Heart right ventricle (tissue), 16 donors: ENCODE results near the gene FARP1. TPM values are rescaled to one million over a fixed set of nuclear protein-coding genes. Genes with fewer than 3 reads are reported as not detected.

ENCODE experiments used
- ATAC-seq, 8 donors: fragments of 200-7000 bp; cut with Tn5 transposase; one replicate each; pipeline ENCODE4 v1.9.1; 2020; ENCODE audit warnings: mild to moderate bottlenecking in 8 of 8, moderate library complexity in 8 of 8, moderate number of reproducible peaks in 1 of 8
- DNase-seq, 2 donors: peaks; one replicate each; pipeline ENCODE4 v3.0.0-alpha.2; 2020
- H3K27ac ChIP-seq, 10 donors: fragments of 200-600 bp; sonication (generic) in 2 of 10; one replicate each; pipeline versions ENCODE4 v1.5.0 to v1.8.0; 2020 to 2022; ENCODE audit warnings: mild to moderate bottlenecking in 3 of 10
- H3K27me3 ChIP-seq, 7 donors: fragments of 200-600 bp; one replicate each; pipeline ENCODE4 v1.8.0; 2021 to 2022; ENCODE audit warnings: mild to moderate bottlenecking in 2 of 7
- H3K36me3 ChIP-seq, 9 donors: fragments of 200-600 bp; sonication (generic) in 1 of 9; one replicate each; pipeline versions ENCODE4 v1.5.0 to v1.8.0; 2020 to 2022; ENCODE audit warnings: mild to moderate bottlenecking in 2 of 9
- H3K4me1 ChIP-seq, 9 donors: fragments of 200-600 bp; sonication (generic) in 1 of 9; one replicate each; pipeline versions ENCODE4 v1.5.0 to v1.8.0; 2020 to 2022; ENCODE audit warnings: mild to moderate bottlenecking in 4 of 9
- H3K4me3 ChIP-seq, 10 donors: fragments of 200-600 bp; sonication (generic) in 2 of 10; one replicate each; pipeline versions ENCODE4 v1.5.0 to v1.8.0; 2020 to 2022; ENCODE audit warnings: mild to moderate bottlenecking in 7 of 10, moderate library complexity in 2 of 10
- H3K9me3 ChIP-seq, 11 donors: fragments of 200-600 bp in 10 of 11; sonication (generic) in 2 of 11; one replicate each; pipeline versions ENCODE4 v1.5.0 to v1.8.0; 2013 to 2022; ENCODE audit warnings: mild to moderate bottlenecking in 2 of 11, control low read depth in 1 of 11, moderate library complexity in 1 of 11
- WGBS, 2 donors: extraction: QIAGEN DNeasy Blood & Tissue Kit; methylation state at CpG; one replicate each; pipeline ENCODE4 v1.1.7; 2013; ENCODE audit warnings: inconsistent platforms in 1 of 2; 5-methylcytosine and 5-hydroxymethylcytosine counted together
- intact Hi-C, 10 donors: fragments of 100-400 bp; cut with DNase I; formaldehyde crosslinking; loops; one replicate each; pipeline versions ENCODE4 v1.11.1 to v1.14.2; 2022
- polyA plus RNA-seq, 2 donors: library from polyadenylated mRNA; stranded (reverse); fragments of 200-250 nt; gene quantifications; one replicate each; pipeline ENCODE4 v1.2.3, GENCODE V29; 2013
- total RNA-seq, 10 donors: library from RNA; stranded (reverse); fragmentation: NEBNext Ultra II Directional in 3 of 10; extraction: Animal tissue kit (Norgen Biotek cat#: 25700) in 3 of 10; gene quantifications; one replicate each; pipeline versions ENCODE4 v1.2.1 to v1.2.4, GENCODE V29; 2021 to 2023
- TF ChIP-seq, protein P1 (sequence below), 9 donors: fragments of 200-600 bp; sonication (generic) in 2 of 9; IDR thresholded peaks; one replicate each; pipeline versions ENCODE4 v1.5.0 to v1.8.0; 2021 to 2022; ENCODE audit warnings: antibody characterized with exemption in 9 of 9, mild to moderate bottlenecking in 5 of 9, moderate library complexity in 1 of 9
- donor health status: Arrhythmogenic right ventricular cardiomyopathy.
- donor health status: ischemic (EF 13 %, LVEDD 7.1; RV severe dilation, severe dysfunction).
- donor health status: healthy with polysubstance abuse.
- donor health status: DM: no; HTN: yes; CAD: no.
- donor health status: DM: no; HTN: no; CAD: no.
- donor health status: ischemic (EF 25% LVEDD 6.9; RV normal size, moderate dysfunction).
- donor health status: ischemic (EF 25% LVEDD 5.7; RV mildly dilated, moderate dysfunction).
- donor health status: healthy.
- donor health status: DM: yes; HTN: yes; CAD: no.
- donor health status: Ischemic cardiomyopathy.
- donor health status: ischemic (EF 35%, LVEDD 5.7; RV mildly dilated, moderate dysfunction).
- donor health status: nonischemic (EF 11% LVEDD 7.7; RV severe dilation, severe dysfunction).
- donor health status: DM: yes; HTN: yes; CAD: no.
- donor health status: PGD.
- donor health status: ischemic (EF 29% LVEDD 5.4; RV normal size, mild dysfunction).
- donor health status: nonischemic (EF 23%, LVEDD 6.1; RV moderate dilation, normal function).

Gene FARP1
- total and polyA plus RNA-seq, 12 donors, result 6.9 to 72.9 (median 17.1) TPM

DNA sequence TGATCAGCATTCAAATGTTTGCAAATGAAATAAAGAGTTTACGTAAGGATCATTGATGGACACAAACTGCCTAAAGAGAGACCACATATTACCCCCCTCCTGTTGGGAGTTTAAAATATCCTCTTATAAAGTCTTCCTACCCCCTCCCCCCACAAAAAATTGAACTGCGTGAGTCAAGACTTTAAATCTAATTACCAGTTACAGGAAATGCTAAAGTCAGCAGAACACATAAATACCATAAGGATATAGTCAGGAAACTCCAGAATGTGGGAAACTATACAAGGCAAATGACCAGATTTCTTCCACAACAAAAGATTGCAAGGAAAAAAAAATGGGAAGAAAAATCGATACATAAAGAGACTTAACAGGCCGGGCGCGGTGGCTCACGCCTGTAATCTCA is 44.4 kb upstream of the FARP1 start:
- Histone ChIP-seq H3K4me3 (no peak overlapping the region), H3K36me3 (no peaks in the 10 kb centered on the region), H3K9me3 (no peaks in the 10 kb centered on the region), H3K27ac (no peak overlapping the region), H3K4me1 (no peaks in the 10 kb centered on the region), H3K27me3 (peaks cover 0 to 6% (median 0%) of the 10 kb centered on the region in 7 donors)
- intact Hi-C loops, result no loop called here
- ATAC-seq (no peak), DNase-seq (no peak)
- 80 to 83% methylated on average over 7 of the region's 7 CpGs for WGBS, 2 donors
- TF ChIP-seq, protein P1, sequence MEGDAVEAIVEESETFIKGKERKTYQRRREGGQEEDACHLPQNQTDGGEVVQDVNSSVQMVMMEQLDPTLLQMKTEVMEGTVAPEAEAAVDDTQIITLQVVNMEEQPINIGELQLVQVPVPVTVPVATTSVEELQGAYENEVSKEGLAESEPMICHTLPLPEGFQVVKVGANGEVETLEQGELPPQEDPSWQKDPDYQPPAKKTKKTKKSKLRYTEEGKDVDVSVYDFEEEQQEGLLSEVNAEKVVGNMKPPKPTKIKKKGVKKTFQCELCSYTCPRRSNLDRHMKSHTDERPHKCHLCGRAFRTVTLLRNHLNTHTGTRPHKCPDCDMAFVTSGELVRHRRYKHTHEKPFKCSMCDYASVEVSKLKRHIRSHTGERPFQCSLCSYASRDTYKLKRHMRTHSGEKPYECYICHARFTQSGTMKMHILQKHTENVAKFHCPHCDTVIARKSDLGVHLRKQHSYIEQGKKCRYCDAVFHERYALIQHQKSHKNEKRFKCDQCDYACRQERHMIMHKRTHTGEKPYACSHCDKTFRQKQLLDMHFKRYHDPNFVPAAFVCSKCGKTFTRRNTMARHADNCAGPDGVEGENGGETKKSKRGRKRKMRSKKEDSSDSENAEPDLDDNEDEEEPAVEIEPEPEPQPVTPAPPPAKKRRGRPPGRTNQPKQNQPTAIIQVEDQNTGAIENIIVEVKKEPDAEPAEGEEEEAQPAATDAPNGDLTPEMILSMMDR (IDR thresholded peaks at IDR 0.05), result no peak

DNA sequence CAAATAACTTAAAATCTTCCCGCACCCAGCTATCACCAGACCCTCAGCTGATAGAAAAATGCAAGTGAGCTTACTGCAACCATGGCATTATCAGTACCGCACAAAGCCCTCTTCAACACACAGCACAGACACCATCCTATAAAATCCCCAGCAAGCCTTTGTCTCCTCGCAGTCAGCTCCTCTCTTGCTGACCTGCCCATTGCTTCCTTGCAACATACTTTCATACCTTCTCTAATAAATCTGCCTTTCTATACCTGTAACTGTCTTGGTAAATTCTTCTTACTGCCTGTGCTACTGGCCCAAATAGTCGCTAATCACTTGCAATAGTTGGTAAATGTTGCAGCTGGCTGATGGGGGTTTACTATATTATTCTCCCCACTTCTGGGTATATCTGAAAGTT is 43.3 kb upstream of the FARP1 start:
- no peak overlapping the region for H3K27ac ChIP-seq
- no peak overlapping the region for H3K4me3 ChIP-seq
- ATAC-seq, result no peak
- no peaks in the 10 kb centered on the region for H3K36me3 ChIP-seq
- DNase-seq, result no peak
- H3K27me3 ChIP-seq, result peaks cover 0 to 6% (median 0%) of the 10 kb centered on the region in 7 donors
- intact Hi-C loops, result no loop called here
- WGBS, 2 donors, result 92 to 97% methylated on average over 4 of the region's 4 CpGs
- H3K4me1 ChIP-seq, result no peaks in the 10 kb centered on the region
- H3K9me3 ChIP-seq, result no peaks in the 10 kb centered on the region
- TF ChIP-seq, protein P1 (IDR thresholded peaks at IDR 0.05), result no peak

DNA sequence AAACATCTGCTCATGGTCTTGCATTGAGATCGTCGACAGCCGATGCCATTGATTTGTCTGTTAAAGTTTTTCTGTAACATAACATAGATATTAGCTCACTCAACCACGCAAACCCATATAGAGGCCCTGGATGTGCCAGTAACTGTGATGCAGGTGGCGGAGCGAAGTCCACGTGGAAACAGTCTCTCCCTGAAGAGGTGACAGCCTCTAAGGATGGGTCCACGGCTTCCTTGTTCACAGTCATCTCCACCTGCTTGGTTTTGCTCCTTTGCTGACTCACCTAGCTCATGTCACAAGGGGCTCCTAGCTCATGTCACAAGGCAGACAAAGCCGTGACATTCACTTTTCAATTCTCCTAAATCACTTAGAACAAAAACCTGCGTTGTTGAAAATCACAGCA is 42.4 kb upstream of the FARP1 start:
- intact Hi-C loops, result no loop called here
- Histone ChIP-seq H3K27me3 (peaks cover 0 to 6% (median 0%) of the 10 kb centered on the region in 7 donors), H3K36me3 (no peaks in the 10 kb centered on the region), H3K9me3 (no peaks in the 10 kb centered on the region), H3K4me1 (peaks cover 0 to 1% (median 0%) of the 10 kb centered on the region in 9 donors), H3K4me3 (no peak overlapping the region), H3K27ac (no peak overlapping the region)
- 90 to 97% methylated on average over 10 of the region's 10 CpGs for WGBS, 2 donors
- DNase-seq (no peak), ATAC-seq (no peak)
- TF ChIP-seq, protein P1 (IDR thresholded peaks at IDR 0.05), result no peak

DNA sequence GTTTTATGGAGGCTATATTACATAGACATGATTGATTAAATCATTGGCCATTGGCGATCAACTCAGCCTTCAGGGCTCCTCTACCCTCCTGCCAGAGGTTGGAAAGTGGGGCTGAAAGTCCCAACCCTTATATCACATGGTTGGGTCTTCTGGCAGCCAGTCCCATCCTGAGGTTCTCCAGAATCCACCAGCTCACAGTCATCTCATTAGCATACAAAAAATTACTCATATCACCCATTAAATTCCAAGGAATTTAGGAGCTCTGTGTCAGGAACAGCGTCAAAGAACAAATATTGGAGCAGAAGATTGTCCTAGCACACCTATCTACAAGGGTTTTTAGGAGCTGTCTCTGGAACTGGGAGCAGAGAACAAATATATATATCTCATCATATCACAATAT is 39.4 kb upstream of the FARP1 start:
- 95 to 97% methylated on average over 2 of the region's 2 CpGs for WGBS, 2 donors
- Histone ChIP-seq H3K9me3 (peaks cover 0 to 2% (median 0%) of the 10 kb centered on the region in 11 donors), H3K4me3 (no peak overlapping the region), H3K27ac (no peak overlapping the region), H3K27me3 (no peaks in the 10 kb centered on the region), H3K36me3 (no peaks in the 10 kb centered on the region), H3K4me1 (peaks cover 0 to 5% (median 0%) of the 10 kb centered on the region in 9 donors)
- intact Hi-C loops, result no loop called here
- no peak for ATAC-seq
- TF ChIP-seq, protein P1 (IDR thresholded peaks at IDR 0.05), result no peak
- DNase-seq, result no peak
